ENCODE data around the gene KIF13A. TPM values are rescaled to one million over a fixed set of nuclear protein-coding genes. Genes with fewer than 3 reads are reported as not detected.

Gene KIF13A
- total and polyA plus RNA-seq, 10 of the 15 experiments (the other 5 are each of a cell fraction or from before 2014, with no cell fraction given): 0.02 to 0.26 (median 0.13) TPM; not detected in 2

DNA sequence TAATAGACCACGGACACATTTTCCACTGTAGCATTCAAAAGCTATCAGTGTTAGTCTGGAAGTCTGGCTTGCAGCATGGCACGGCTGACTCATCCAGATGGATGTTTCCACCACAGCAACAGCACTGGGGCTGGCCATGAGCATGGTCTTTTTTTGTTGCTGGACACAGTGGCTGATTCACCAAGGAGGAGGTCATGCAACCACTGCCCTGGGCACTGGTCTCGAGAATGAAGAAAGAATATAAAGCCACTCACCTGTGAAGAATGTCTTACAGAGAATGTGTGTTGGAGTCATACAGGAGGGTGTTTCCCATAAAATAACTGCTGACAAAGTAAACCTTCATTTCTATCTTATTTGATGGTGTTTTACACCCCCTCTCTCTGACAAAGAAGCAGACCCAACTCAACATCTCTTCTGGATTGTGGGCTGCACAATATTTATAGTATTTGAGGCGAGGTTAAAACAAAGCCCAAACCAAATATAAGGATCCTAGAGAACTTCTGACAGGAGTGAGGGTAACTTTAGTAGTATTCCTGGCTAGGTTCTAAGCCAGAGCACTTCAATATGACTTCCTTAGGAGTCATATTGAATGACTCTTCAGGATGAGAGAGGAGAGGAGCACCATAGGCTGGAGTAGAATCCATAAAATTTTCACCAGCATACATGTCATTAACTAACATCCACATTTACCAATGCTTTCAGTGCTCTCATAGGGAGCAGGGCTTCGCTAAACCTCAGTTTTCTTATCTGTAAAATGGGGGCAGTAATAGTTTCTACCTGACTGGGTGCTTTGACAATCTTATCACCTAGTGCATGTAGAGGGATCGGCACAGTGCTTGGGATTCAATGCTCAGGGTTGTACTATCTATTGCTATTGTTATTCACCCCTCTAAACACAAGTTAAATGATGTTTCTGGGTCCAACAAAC is 121.4 kb downstream of the KIF13A start:
- H3K4me2 ChIP-seq (ENCODE audit: control insufficient read depth, insufficient read depth): no peak overlapping the region
- H4K20me1 ChIP-seq (ENCODE audit: control insufficient read depth, insufficient read depth): no peaks in the 10 kb centered on the region
- no peak for ATAC-seq
- POLR2A ChIA-PET: no interaction called here
- WGBS (ENCODE audit: insufficient coverage, insufficient replicate concordance, low lambda C conversion rate, missing lambda C conversion rate): 42% methylated on average over 6 of the region's 6 CpGs
- intact Hi-C loops (cut with micrococcal nuclease; ENCODE audit: unreplicated experiment): no loop called here
- no peaks in the 10 kb centered on the region for H3K36me3 ChIP-seq (ENCODE audit: control insufficient read depth in 2 of 2, insufficient read depth in 2 of 2, low read length in 1 of 2)
- no peaks in the 10 kb centered on the region for H3K4me1 ChIP-seq (ENCODE audit: control insufficient read depth, insufficient read depth, low read length)
- no TSS peak for BruUV-seq (replicated peaks)
- CTCF ChIA-PET: interaction anchor here (1.4 kb wide), 1 partner anchor 50 kb away, joined by 4 read pairs; no protein-coding TSS in a partner anchor
- DNase-seq (ENCODE audit: low read depth, low spot score): no peak
- SMC1A ChIA-PET (ENCODE audit: uncharacterized antibody, unreplicated experiment): interaction anchor here (1.1 kb wide), 1 partner anchor 287 kb away, joined by 3 read pairs; no protein-coding TSS in a partner anchor
- RAD21 ChIA-PET (ENCODE audit: unreplicated experiment): no interaction called here
- no peak overlapping the region for H3K27ac ChIP-seq (ENCODE audit: control insufficient read depth, insufficient read depth)
- H3K27me3 ChIP-seq (replicated peaks in 1 of 2; ENCODE audit: control insufficient read depth in 2 of 2, insufficient read depth in 2 of 2, low read length in 1 of 2): no peaks in the 10 kb centered on the region; a peak in 1 of 4 replicates
- H3K4me3 ChIP-seq: no peak overlapping the region
- TF ChIP-seq SMAD1 (IDR thresholded peaks at IDR 0.05; ENCODE audit: low read depth, partially characterized antibody): no peak
- no peak for TF ChIP-seq RAD21 (IDR thresholded peaks at IDR 0.05; ENCODE audit: insufficient read depth, low read depth, low read length)
- no peak for TF ChIP-seq EP300 (IDR thresholded peaks at IDR 0.05; ENCODE audit: borderline replicate concordance in 1 of 2, control insufficient read depth in 1 of 2, low read depth in 2 of 2, low read length in 2 of 2)
- TF ChIP-seq, protein P1, sequence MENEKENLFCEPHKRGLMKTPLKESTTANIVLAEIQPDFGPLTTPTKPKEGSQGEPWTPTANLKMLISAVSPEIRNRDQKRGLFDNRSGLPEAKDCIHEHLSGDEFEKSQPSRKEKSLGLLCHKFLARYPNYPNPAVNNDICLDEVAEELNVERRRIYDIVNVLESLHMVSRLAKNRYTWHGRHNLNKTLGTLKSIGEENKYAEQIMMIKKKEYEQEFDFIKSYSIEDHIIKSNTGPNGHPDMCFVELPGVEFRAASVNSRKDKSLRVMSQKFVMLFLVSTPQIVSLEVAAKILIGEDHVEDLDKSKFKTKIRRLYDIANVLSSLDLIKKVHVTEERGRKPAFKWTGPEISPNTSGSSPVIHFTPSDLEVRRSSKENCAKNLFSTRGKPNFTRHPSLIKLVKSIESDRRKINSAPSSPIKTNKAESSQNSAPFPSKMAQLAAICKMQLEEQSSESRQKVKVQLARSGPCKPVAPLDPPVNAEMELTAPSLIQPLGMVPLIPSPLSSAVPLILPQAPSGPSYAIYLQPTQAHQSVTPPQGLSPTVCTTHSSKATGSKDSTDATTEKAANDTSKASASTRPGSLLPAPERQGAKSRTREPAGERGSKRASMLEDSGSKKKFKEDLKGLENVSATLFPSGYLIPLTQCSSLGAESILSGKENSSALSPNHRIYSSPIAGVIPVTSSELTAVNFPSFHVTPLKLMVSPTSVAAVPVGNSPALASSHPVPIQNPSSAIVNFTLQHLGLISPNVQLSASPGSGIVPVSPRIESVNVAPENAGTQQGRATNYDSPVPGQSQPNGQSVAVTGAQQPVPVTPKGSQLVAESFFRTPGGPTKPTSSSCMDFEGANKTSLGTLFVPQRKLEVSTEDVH (IDR thresholded peaks at IDR 0.05; ENCODE audit: low read depth, partially characterized antibody): no peak
- TF ChIP-seq, protein P2, sequence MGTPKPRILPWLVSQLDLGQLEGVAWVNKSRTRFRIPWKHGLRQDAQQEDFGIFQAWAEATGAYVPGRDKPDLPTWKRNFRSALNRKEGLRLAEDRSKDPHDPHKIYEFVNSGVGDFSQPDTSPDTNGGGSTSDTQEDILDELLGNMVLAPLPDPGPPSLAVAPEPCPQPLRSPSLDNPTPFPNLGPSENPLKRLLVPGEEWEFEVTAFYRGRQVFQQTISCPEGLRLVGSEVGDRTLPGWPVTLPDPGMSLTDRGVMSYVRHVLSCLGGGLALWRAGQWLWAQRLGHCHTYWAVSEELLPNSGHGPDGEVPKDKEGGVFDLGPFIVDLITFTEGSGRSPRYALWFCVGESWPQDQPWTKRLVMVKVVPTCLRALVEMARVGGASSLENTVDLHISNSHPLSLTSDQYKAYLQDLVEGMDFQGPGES (IDR thresholded peaks at IDR 0.05): no peak
- TF ChIP-seq, protein P3, sequence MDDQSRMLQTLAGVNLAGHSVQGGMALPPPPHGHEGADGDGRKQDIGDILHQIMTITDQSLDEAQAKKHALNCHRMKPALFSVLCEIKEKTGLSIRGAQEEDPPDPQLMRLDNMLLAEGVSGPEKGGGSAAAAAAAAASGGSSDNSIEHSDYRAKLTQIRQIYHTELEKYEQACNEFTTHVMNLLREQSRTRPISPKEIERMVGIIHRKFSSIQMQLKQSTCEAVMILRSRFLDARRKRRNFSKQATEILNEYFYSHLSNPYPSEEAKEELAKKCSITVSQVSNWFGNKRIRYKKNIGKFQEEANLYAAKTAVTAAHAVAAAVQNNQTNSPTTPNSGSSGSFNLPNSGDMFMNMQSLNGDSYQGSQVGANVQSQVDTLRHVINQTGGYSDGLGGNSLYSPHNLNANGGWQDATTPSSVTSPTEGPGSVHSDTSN (IDR thresholded peaks at IDR 0.05; ENCODE audit: insufficient replicate concordance, low read depth, low read length): no peak
- TF ChIP-seq FOXM1 (IDR thresholded peaks at IDR 0.05; ENCODE audit: low read depth, low read length): no peak
- TF ChIP-seq, protein P4, sequence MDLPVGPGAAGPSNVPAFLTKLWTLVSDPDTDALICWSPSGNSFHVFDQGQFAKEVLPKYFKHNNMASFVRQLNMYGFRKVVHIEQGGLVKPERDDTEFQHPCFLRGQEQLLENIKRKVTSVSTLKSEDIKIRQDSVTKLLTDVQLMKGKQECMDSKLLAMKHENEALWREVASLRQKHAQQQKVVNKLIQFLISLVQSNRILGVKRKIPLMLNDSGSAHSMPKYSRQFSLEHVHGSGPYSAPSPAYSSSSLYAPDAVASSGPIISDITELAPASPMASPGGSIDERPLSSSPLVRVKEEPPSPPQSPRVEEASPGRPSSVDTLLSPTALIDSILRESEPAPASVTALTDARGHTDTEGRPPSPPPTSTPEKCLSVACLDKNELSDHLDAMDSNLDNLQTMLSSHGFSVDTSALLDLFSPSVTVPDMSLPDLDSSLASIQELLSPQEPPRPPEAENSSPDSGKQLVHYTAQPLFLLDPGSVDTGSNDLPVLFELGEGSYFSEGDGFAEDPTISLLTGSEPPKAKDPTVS (IDR thresholded peaks at IDR 0.05; ENCODE audit: low read depth, low read length): no peak
- no peak for TF ChIP-seq YY1 (IDR thresholded peaks at IDR 0.05; ENCODE audit: low read depth, low read length)
- TF ChIP-seq POLR2AphosphoS2 (IDR thresholded peaks at IDR 0.05; ENCODE audit: low read depth, low read length): no peak
- TF ChIP-seq STAT3 (IDR thresholded peaks at IDR 0.05; ENCODE audit: low read depth, low read length): no peak
- TF ChIP-seq RUNX3 (IDR thresholded peaks at IDR 0.05; ENCODE audit: low read length): no peak
- no peak for TF ChIP-seq ESRRA (IDR thresholded peaks at IDR 0.05; ENCODE audit: low read length)
- TF ChIP-seq SPI1 (IDR thresholded peaks at IDR 0.05; ENCODE audit: borderline replicate concordance, insufficient read depth, low read depth, low read length): no peak
- no peak for TF ChIP-seq TAF1 (IDR thresholded peaks at IDR 0.05; ENCODE audit: borderline replicate concordance, low read depth, low read length)
- TF ChIP-seq RCOR1 (conservative IDR thresholded peaks at IDR 0.05; ENCODE audit: low read depth, low read length): no peak
- no peak overlapping the region for H3K9ac ChIP-seq (ENCODE audit: control insufficient read depth, insufficient read depth, low read length)
- no peak for FAIRE-seq
- H2AFZ ChIP-seq (ENCODE audit: control insufficient read depth, low read depth, low read length): no peak overlapping the region
- H3K79me2 ChIP-seq (ENCODE audit: control insufficient read depth, insufficient read depth, low read length): no peaks in the 10 kb centered on the region
- no peaks in the 10 kb centered on the region for H3K9me3 ChIP-seq (replicated peaks; ENCODE audit: control insufficient read depth, insufficient read depth, low read length)
- in situ Hi-C loops (cut with MboI): no loop called here

All from GM12878 (cell line).